Right lobe of liver (tissue), 4 donors: ENCODE data around the gene ATOH8.

Source experiments
- POLR2A ChIP-seq: fragments of 450-650 bp; IDR thresholded peaks from one replicate; pipeline ENCODE4 v1.6.1; 2017; ENCODE audit warnings: antibody characterized with exemption, mild to moderate bottlenecking
- TF ChIP-seq, protein P1 (sequence below), 4 donors: fragments of 200-600 bp in 3 of 4; fragments of 450-650 bp in 1 of 4; IDR thresholded peaks; one replicate each; pipeline versions ENCODE4 v1.5.1 to v1.8.0; 2016 to 2022; ENCODE audit warnings: antibody characterized with exemption in 4 of 4, mild to moderate bottlenecking in 2 of 4
- donor health status: DM: no; HTN: no; CAD: no.
- donor health status: DM: no; HTN: no; CAD: no.
- donor health status: DM: no; HTN: yes; CAD: no.

DNA sequence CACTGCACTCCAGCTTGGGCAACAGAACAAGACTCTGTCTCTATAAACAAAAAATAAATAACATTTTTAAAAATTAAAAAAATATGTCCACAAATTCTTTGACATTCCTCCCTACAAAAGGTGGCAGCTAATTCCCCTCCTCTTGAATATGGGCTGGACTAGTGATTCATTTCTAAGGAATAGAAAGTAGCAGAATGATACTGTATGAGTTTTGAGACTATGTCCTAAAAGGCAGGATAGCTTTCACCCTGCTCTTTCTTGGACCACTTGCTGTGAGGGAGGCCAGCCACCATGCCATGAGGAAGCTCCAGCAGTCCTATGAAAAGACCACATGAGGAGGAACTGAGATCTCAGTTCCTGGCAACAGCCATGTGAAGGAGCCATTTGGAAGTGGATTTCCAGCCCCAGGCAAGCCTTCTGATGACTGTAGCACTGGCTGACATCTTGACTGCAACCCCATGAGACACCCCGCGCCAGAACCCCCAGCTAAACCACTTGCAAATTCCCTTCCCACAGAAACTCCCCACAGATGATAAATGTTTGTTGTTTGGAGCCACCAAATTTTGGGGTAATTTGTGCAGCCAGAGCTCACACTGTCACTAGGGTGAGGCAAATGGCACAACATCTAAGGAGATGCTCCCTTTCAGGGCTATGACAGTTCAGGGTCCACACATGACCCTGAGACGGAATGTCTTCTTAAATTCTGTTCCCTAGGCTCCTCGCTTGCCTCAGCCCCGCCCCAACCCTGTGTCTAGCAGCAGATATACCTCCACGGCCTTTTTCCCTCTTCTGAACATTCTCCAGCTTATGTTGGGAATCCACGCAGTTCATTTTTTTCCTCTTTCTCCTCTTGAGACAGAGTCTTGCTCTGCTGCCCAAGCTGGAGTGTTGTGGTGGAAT lies 17.1 kb upstream of the ATOH8 start:
- TF ChIP-seq, protein P1, sequence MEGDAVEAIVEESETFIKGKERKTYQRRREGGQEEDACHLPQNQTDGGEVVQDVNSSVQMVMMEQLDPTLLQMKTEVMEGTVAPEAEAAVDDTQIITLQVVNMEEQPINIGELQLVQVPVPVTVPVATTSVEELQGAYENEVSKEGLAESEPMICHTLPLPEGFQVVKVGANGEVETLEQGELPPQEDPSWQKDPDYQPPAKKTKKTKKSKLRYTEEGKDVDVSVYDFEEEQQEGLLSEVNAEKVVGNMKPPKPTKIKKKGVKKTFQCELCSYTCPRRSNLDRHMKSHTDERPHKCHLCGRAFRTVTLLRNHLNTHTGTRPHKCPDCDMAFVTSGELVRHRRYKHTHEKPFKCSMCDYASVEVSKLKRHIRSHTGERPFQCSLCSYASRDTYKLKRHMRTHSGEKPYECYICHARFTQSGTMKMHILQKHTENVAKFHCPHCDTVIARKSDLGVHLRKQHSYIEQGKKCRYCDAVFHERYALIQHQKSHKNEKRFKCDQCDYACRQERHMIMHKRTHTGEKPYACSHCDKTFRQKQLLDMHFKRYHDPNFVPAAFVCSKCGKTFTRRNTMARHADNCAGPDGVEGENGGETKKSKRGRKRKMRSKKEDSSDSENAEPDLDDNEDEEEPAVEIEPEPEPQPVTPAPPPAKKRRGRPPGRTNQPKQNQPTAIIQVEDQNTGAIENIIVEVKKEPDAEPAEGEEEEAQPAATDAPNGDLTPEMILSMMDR (IDR thresholded peaks at IDR 0.05) = no peak
- TF ChIP-seq POLR2A = no peak
